HG03457 (cell line): ENCODE measurements around the gene NXT1.

ENCODE experiments used
- ATAC-seq: cut with Tn5 transposase; IDR thresholded peaks from one replicate; pipeline ENCODE4 v1.9.1; 2021; ENCODE audit warnings: moderate number of reproducible peaks; ENCODE audit not compliant: unreplicated experiment

The NXT1 gene

DNA sequence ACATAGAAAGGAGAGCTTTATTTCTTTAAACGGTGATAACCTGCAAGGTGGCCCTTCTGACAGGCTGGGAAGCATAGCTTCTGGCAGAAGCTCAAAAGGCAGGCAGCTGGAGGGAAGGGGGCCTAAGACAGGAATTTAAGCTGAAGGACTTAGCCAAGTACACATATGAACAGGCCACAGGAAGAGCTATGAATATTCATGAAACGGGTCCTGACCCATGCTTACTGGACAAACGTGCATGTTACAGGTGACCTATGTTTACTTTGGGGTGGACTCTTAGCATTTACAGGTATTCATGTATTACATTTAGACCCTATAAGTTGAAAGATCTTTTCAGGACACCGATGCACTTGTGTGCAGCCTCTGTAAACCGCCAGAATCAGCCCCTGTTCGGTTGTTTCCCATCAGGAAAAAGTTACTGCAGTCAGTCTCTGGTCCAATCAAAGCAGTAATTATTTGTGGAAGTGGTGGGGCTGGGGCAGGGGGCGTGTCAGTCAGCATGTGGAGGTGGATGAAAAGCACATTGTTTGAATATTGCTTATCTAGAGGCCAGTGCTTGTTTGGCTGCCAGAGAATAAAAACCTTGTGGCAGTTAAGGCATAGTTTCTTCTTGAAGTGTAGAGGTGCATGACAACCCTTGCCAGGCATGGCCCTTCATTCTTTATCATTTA, 8.5 kb downstream of the NXT1 start:
- ATAC-seq, result no peak

DNA sequence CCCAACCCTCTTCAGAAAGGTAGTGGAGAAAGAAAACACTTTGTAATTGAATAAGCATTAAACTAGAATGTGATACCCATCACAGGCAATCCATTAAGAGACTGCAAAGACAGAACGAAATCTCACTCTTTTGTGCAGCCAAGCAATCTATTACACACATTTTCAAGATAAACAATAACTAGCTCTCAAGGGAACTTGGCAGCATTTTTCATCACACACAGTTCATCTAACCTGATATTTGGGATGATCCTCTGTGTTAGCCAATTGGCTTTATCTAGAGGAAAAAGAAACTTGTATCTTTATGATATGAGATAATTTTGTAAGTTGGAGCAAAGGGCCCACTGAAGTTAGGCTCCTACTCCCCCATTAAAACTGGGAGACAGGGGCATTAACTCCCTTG, 9.9 kb downstream of the NXT1 start:
- ATAC-seq, result no peak

- no peak for ATAC-seq
Observed at GRCh38 chr20:23361119-23361475, 10.5 kb downstream of the NXT1 start.

- ATAC-seq, result peak; percentile 61
Observed at GRCh38 chr20:23361476-23362391, 11.1 kb downstream of the NXT1 start, which contains the start of gene GZF1. TSS of gene GZF1 (plus strand) at chr20:23362182. CDS start at chr20:23364384, 2,202 bp downstream.

DNA sequence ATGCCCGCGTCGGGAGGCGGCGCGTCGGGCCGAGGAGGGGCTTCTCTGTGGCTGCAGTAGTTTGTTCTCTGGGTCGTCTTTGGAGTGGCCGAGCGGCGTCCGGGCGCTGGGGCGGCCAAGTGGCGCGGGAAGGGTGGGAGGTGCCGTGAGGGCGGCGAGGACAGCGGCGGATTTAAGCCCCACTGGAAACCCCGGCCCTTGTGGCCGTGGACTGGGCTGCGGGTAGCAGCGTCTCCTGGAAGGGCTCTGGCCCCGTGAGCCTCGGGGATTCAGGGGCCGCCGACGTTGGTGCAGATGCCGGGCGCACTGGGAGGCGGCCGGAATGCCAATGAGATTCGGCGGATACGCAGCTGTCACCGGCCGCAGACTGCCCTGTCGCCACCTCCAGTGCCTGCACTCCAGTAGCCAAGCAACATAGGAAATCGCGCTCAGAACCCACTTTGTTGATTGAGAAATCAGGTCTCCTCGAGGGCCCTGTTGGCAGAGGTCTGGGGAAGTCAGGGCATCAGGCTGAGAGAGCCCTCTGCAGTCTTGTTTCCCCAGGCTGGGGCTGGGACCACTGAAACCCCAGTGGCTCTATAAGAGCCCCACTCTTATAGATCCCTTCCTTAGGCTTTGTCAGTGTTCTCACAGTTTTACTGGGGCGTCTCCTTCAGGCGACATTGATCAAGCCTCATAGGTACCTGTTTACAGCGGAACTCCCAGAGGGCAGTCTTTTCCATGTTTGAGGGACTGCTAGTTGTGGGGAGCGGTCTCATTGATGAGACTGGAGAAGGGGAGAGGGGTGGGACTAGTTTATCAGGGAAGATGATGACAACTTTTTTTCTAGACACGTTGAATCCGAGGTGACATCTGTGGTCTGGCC, 12.0 kb downstream of the NXT1 start:
- ATAC-seq, result peak; percentile 9

DNA sequence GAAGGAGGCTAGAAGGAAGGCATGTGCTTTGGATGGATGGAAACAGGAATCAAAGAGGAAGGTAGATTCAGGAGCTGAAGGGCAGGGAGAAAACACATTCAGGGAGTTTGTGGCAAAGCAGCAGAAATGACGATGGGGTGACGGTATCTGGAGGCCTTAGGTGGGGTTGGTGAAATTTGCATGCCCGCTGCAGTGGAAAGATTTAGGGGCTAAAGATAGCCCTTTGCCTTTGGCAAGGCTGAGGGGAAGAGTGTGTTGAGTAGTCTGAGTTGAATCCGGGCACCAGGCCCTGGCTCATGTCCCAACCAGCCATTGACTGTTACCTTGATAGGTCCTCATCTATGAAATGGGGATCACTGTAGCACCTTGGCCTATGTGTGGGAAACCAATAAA, 12.7 kb downstream of the NXT1 start:
- ATAC-seq, result no peak

DNA sequence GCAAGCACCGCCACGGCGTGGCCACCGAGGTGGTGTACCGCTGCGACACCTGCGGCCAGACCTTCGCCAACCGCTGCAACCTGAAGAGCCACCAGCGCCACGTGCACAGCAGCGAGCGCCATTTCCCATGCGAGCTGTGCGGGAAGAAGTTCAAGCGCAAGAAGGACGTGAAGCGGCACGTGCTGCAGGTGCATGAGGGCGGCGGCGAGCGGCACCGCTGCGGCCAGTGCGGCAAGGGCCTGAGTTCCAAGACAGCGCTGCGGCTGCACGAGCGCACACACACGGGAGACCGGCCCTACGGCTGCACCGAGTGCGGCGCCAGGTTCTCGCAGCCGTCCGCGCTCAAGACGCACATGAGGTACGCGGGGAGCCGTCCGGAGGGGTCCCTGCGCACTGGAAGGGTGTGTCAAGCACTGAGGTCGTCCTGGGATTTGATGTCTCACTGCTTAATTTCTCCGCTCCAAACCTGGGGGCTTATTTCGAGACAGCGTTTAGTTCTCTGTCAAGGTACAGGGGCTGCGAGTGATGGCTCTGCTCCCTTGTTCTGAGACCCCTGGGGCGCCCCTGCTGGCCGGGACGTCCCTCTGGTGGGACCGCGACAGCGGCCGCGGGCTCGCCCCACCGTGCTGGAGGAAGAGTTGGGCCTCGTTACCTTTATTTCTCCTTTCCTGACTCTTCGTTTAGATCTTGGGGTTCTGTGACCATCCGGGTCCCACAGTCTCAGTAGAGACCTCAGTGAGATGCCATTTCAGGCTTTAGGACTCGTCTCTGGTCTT, 15.0 kb downstream of the NXT1 start:
- ATAC-seq, result no peak

GRCh38 chr20:23366384-23366783, 15.8 kb downstream of the NXT1 start:
- no peak for ATAC-seq

- no peak for ATAC-seq
Observed at GRCh38 chr20:23367770-23368169, 17.2 kb downstream of the NXT1 start.

- no peak for ATAC-seq
Observed at GRCh38 chr20:23368316-23369071, 17.9 kb downstream of the NXT1 start.

DNA sequence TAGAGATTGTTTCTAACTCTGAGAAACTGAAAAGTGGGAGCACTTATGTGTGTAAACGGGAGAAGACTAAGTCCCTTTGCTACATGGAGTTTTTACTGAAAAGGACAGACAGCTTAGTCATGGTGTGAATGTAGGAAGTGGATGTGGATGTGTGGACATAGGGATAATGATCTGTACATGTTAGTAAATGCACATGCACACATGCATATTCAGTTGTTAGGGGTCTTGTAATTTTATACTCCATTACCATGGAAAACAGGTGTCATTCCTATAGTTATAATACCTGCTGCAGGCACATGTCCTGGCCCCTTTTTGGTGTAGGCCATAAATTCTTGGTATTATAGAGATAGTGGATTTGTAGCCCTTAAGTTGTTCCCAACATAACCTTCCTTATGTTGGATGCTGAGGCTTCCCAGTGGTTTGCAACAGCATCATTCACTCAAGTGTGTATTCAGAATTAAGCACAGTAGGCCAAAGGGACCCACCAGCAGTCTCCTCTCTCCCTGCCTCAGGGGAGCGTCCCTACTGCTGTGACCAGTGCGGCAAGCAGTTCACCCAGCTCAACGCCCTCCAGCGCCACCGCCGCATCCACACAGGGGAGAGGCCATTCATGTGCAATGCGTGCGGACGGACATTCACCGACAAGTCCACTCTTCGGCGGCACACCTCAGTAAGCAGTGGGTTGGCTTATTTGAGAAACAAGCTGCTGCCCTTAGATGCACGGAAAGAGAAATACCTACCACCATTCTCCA, 18.7 kb downstream of the NXT1 start:
- ATAC-seq, result no peak

- ATAC-seq, result no peak
Observed at GRCh38 chr20:23370274-23370673, 19.7 kb downstream of the NXT1 start.

GRCh38 chr20:23370873-23371272, 20.3 kb downstream of the NXT1 start:
- no peak for ATAC-seq

DNA sequence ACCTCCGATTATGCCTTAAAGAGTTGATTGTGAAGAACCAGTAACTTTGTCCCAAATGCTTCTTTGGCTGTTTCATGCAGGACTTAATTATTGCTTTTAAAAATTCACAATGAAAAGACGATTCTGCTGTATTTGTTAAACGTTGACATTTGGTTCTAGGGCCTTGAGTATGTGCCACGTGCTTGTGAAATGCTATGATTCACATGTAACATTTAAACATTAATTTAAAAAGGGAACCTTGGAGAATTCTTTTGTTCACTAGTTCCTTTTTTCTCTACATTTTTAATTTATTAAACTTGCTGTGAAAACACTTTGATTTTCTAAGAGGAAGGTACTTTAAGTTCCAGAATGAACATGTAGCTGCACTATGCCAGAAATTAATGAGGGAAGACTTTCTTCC, 20.9 kb downstream of the NXT1 start:
- ATAC-seq, result no peak

- no peak for ATAC-seq
Observed at GRCh38 chr20:23374441-23374840, 23.9 kb downstream of the NXT1 start.

DNA sequence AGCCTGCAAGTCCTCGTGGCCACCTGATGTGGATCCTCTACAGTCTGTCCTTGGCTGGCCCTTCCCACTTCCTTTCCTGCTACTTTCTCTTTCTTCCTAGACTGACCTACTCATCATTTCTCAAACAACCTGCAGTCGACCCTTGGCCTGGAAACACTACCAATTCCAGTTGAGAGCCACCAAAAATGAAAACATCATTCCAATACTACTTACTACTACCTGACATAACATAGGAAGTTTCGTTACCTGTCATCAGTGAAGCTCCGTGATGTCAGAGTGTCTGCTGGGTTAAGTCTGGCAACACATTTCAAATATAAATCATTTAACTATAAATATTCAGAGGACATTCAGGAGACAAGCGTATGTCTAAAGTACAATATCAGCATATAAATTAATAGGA, 25.2 kb downstream of the NXT1 start:
- no peak for ATAC-seq

- ATAC-seq, result no peak
Observed at GRCh38 chr20:23379772-23380171, 29.2 kb downstream of the NXT1 start.

GRCh38 chr20:23381876-23382275, 31.3 kb downstream of the NXT1 start:
- ATAC-seq, result no peak
